Measurements from ENCODE around the gene DNAH10. TPM values are rescaled to one million over a fixed set of nuclear protein-coding genes. Genes with fewer than 3 reads are reported as not detected.

The DNAH10 gene
- total RNA-seq, 2 donors from 2014 or later = 0.09 to 0.64 TPM

GRCh38 chr12:123762715-123763052, 583 bp downstream of the DNAH10 start:
- peaks cover 26% of the 10 kb centered on the region for H3K36me3 Mint-ChIP-seq (ENCODE audit: low read depth)
- H3K27me3 ChIP-seq (ENCODE audit: control insufficient read depth, insufficient read depth, low read length, poor library complexity, severe bottlenecking) = no peaks in the 10 kb centered on the region
- peaks cover 18% of the 10 kb centered on the region for H3K4me1 Mint-ChIP-seq
- H3K4me3 Mint-ChIP-seq = peak overlapping the region; percentile 67
- H3K36me3 ChIP-seq (ENCODE audit: control insufficient read depth, insufficient read depth, low read length) = peaks cover 11% of the 10 kb centered on the region
- H3K9me3 Mint-ChIP-seq = no peaks in the 10 kb centered on the region
- WGBS, 2 experiments (ENCODE audit: insufficient coverage in 1 of 2, insufficient read length in 1 of 2) = 42 to 59% methylated on average over 12 to 15 of the region's 15 CpGs
- H3K27ac ChIP-seq (ENCODE audit: low read depth, low read length) = no peak overlapping the region
- H3K4me1 ChIP-seq (ENCODE audit: control insufficient read depth, insufficient read depth, low read length) = no peaks in the 10 kb centered on the region
- TF ChIP-seq CTCF (conservative IDR thresholded peaks at IDR 0.05) = no peak
- no peak for DNase-seq
- H3K27me3 Mint-ChIP-seq (ENCODE audit: insufficient read depth) = peaks cover 7% of the 10 kb centered on the region
- peak overlapping the region; percentile 74 for H3K4me3 ChIP-seq (ENCODE audit: low read length)
- peak overlapping the region; percentile 35 for H3K27ac Mint-ChIP-seq
- no peak overlapping the region for H3K9ac ChIP-seq (ENCODE audit: extremely low read depth, low read length, poor library complexity, severe bottlenecking)
- H3K9me3 ChIP-seq (ENCODE audit: control insufficient read depth, low read length) = no peaks in the 10 kb centered on the region

DNA sequence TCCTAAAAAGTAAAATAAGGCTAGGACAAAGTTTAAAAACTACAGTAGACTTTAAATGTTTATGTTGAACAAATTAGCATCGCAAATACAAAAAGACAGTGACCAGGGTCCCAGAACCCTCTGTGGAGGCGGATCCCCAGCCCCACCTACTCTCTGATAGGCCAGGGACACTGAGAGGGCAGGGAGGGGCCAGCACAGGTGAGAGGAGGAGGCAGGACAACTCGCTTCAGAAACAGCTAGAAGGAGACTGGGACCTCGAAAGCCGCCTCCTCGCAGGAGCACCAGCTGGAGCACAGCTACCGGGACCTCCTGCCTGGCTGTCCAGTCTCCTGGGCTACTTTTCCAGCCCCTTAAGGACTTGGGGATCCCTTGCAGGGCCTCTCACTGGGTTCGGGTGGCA, 992 bp downstream of the DNAH10 start:
- no peaks in the 10 kb centered on the region for H3K27me3 ChIP-seq (ENCODE audit: control insufficient read depth, insufficient read depth, low read length, poor library complexity, severe bottlenecking)
- Mint-ChIP-seq H3K27ac (peak overlapping the region; percentile 35), H3K4me3 (peak overlapping the region; percentile 67), H3K9me3 (no peaks in the 10 kb centered on the region), H3K36me3 (ENCODE audit: low read depth) (peaks cover 22% of the 10 kb centered on the region), H3K4me1 (peaks cover 18% of the 10 kb centered on the region), H3K27me3 (ENCODE audit: insufficient read depth) (peaks cover 7% of the 10 kb centered on the region)
- H3K9me3 ChIP-seq (ENCODE audit: control insufficient read depth, low read length) = no peaks in the 10 kb centered on the region
- H3K36me3 ChIP-seq (ENCODE audit: control insufficient read depth, insufficient read depth, low read length) = peaks cover 7% of the 10 kb centered on the region
- H3K4me3 ChIP-seq (ENCODE audit: low read length) = peak overlapping the region; percentile 74
- WGBS, 2 experiments (ENCODE audit: insufficient coverage in 1 of 2, insufficient read length in 1 of 2) = 62 to 70% methylated on average over 6 to 8 of the region's 8 CpGs
- TF ChIP-seq CTCF (conservative IDR thresholded peaks at IDR 0.05) = no peak
- no peak overlapping the region for H3K9ac ChIP-seq (ENCODE audit: extremely low read depth, low read length, poor library complexity, severe bottlenecking)
- peak; percentile 93 for DNase-seq
- no peak overlapping the region for H3K27ac ChIP-seq (ENCODE audit: low read depth, low read length)
- no peaks in the 10 kb centered on the region for H3K4me1 ChIP-seq (ENCODE audit: control insufficient read depth, insufficient read depth, low read length)

- H3K27ac ChIP-seq (ENCODE audit: low read depth, low read length) = no peak overlapping the region
- 91 to 93% methylated on average over 7 to 12 of the region's 12 CpGs for WGBS, 2 experiments (ENCODE audit: insufficient coverage in 1 of 2, insufficient read length in 1 of 2)
- H3K4me1 Mint-ChIP-seq = peaks cover 18% of the 10 kb centered on the region
- no peak overlapping the region for H3K9ac ChIP-seq (ENCODE audit: extremely low read depth, low read length, poor library complexity, severe bottlenecking)
- no peak for DNase-seq
- no peaks in the 10 kb centered on the region for H3K4me1 ChIP-seq (ENCODE audit: control insufficient read depth, insufficient read depth, low read length)
- no peak overlapping the region for H3K27ac Mint-ChIP-seq
- peaks cover 19% of the 10 kb centered on the region for H3K36me3 Mint-ChIP-seq (ENCODE audit: low read depth)
- no peak overlapping the region for H3K4me3 ChIP-seq (ENCODE audit: low read length)
- H3K4me3 Mint-ChIP-seq = no peak overlapping the region
- H3K27me3 ChIP-seq (ENCODE audit: control insufficient read depth, insufficient read depth, low read length, poor library complexity, severe bottlenecking) = no peaks in the 10 kb centered on the region
- H3K27me3 Mint-ChIP-seq (ENCODE audit: insufficient read depth) = peaks cover 7% of the 10 kb centered on the region
- H3K9me3 ChIP-seq (ENCODE audit: control insufficient read depth, low read length) = no peaks in the 10 kb centered on the region
- H3K36me3 ChIP-seq (ENCODE audit: control insufficient read depth, insufficient read depth, low read length) = no peaks in the 10 kb centered on the region
- H3K9me3 Mint-ChIP-seq = no peaks in the 10 kb centered on the region
- TF ChIP-seq CTCF (conservative IDR thresholded peaks at IDR 0.05) = no peak
Observed at GRCh38 chr12:123764109-123764508, 2.0 kb downstream of the DNAH10 start.
